C1 segment of cervical spinal cord (tissue), 14 donors: ENCODE measurements around the gene RFX8.
"Not testable (repeated sequence)": the region's sequence is repeated elsewhere in the genome, so short reads cannot be mapped to it uniquely, and the experiment has no call there.

Experiments
- DNase-seq, 14 donors: peaks; one replicate each; lab custom pipeline; 2025; lab: John Stamatoyannopoulos, UW

RFX8 gene

DNA sequence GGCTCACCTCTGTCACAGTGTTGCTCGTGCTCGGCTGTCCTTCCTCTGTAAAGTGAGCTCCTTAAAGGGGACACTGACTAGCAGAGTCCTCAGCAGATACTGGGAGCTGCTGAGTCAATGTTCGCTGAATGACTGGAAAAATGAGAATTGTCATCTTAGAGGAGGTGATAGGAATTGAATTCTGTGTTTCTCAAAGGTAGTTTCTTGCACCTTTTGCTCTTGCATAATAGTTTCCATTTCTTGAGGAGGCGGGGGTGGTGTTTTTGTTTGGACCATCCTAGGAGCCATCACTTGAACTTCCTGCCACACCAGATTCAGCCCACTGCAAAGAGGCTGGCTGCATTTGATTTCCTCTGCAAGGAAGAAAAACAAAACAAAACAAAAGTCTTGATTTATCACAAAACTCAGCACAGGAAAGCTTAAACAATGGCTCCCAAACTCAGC, 11.4 kb upstream of the RFX8 start:
- DNase-seq, result no peak

GRCh38 chr2:101485856-101486255, 10.9 kb upstream of the RFX8 start:
- no peak for DNase-seq

- DNase-seq, result no peak
These were observed 5.9 kb upstream of the RFX8 start for GRCh38 chr2:101480764-101481163.

DNA sequence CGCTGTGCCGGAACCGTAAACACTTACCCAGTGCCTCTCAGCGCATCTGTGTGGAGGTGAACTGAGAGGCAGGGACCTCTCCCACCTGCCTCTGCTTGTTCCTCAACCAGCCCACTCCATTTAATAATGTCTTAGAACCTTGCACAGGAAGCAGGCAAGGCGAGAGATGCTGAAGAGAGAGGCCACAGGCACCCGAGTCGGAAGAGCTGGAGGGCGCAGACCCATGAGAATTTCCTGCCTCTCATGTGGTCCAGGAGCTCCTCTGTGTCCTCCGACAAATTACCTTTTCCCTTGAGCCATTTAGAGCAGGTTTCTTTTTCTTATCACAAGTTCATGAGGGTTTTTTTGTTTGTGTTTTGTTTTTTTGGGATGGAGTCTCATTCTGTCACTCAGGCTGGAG, 4.9 kb upstream of the RFX8 start:
- DNase-seq, result no peak

GRCh38 chr2:101479328-101479727, 4.4 kb upstream of the RFX8 start:
- DNase-seq, result no peak

DNA sequence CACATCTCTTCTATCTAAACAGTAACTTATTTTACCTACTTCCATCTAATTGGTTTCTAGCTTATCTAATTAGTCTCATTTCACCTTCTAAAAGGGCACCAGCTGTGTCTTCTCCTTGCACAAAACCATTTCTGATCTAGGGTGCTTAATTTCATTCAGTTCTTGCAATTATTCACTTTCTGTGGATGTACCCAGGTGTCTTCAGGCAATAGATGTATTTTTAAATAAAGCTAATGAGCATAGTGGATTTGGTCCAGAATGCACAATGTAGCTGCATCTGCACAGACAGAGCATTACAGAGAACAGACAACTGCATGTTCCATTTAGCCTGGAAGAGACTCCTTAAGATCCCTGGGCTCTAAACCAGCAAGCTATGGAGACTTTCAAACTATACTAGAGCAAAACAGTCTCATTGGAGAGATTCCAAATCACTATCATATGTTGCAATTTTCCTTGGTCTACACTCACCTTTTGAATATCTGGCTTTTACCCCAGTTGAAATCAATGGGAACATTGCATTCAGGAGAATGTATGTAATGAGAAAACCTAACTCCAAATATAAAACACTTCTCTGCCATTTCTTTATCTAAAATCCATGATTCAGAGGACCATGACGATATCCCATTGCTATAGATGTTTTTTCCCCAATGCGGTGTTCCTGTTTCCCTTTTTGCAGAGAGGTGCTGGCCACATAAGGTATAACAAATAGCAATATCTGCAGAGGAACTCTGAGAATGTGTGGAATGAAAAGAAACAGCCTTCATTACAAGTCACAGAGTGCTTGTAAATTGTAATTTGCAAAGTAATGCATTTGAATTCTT, 3.5 kb upstream of the RFX8 start:
- no peak for DNase-seq

DNA sequence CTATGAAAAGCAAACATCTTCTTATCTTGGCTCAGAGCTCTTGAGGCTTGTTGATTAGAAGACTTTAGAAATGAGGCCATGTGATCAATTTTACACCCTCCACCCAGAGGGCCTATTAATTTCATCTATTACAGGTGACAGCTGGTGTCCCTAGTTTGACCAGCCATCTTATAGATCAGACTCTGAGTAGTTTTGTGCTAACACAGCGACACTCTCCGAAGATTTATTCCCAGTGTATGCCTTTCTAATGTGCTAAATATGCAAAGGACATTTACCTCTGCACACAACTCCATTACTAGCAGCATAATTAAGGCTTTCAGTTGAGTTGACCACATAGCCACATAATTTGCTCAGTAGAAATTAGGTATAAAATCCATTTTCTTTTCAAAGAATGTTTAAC, 2.6 kb upstream of the RFX8 start:
- DNase-seq, result no peak

GRCh38 chr2:101476605-101477208, 1.8 kb upstream of the RFX8 start:
- no peak for DNase-seq

GRCh38 chr2:101473911-101474701, 806 bp downstream of the RFX8 start:
- DNase-seq, result peak in 11 of 14 donors; percentile 3 to 48 (median 20)

DNA sequence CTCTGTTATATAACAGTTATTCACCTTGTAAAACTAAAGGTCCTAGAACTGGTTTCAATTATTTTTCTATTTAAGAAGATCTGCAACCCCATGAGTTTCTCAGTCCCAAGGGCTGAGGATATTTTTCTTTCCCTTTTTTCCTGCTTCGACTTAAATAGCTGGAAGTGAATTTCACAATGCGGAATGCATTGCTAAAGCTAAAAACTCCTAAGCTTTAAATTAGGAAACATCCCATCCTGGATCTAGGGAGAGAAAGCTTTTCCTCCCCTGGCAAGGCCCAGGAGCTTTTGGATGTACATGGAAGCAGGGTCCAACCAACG, 1.4 kb downstream of the RFX8 start:
- no peak for DNase-seq

GRCh38 chr2:101469863-101470262, 5.0 kb downstream of the RFX8 start:
- DNase-seq, result no peak

DNA sequence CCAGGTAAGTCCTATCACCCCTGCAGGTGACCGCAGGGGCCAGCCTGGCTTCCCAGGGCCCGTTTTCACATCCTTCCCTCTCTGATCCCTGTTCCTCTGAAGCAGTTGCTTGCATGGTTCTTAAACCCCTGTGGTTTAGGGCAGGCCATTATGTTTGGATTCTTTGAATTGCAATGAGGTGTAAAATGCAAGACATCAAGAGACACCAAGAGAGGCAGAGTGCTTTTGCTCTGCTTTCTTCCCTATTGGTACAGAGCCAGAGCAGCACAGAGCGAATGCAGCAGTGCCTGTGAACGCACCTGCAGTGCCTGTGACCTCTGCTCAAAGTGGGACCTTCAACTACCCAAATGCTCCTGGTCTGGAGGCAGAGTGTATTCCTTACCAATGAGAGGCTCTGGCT, 7.6 kb downstream of the RFX8 start:
- DNase-seq, result no peak

DNA sequence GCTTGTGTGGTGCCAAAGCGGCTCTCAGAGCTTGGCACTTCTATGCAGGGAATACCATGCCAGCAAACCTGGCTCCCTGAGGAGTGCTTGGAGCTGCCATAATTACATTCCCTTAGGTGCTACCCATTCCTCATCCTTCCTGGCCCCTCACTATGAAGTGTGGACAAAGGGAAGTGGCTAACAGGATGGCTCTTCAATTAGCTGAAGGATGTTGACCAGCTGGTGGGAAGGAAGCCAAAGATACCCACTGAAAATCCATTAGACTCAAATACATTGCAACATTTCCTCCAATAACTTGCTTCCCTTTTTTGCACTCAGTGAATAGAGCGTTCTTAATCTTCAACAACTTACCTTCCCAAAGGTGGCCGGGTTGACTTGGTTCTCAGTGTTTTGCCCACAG, 8.5 kb downstream of the RFX8 start:
- DNase-seq, result no peak

DNA sequence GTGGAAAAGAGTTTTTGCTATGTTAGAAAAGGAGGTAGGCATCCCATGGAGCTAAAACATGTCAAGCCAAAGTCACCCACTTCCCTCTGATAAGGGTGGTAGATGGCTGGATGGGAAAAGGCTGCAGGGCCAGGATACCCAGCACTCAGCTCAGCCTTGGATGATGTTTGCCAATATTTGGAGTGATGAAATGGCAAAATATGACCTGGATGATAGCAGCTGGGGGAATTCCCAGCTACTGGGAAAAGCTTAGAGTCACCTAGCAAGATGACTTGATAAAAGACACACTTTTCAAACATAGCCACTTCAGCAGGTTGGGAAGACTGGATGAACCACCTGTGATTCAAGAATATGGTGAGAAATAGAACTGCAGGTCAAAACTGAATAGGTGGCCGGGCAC, 10.1 kb downstream of the RFX8 start:
- no peak for DNase-seq

GRCh38 chr2:101463911-101464641, 10.8 kb downstream of the RFX8 start:
- DNase-seq, result no peak

DNA sequence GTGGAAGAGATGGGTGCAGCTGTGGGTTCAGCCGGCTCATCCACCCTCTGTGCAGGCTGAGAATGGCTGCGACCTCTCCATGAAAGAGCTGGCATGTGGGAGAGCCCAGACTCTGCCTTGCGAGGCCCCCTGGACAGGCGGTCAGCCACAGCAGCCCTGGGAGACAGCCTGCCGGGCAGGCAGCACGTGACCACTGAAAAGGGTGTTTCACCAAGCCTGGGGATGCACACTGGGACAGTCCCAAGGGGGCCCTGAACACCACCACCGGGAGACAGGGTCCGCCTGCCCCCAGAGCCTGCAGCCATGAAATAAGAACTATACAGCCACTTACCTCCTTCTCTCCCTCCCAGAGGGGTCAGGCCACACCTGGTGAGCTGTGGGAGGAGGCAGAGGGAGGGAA, 11.5 kb downstream of the RFX8 start:
- no peak for DNase-seq

- DNase-seq, result no peak
These were observed 13.5 kb downstream of the RFX8 start for GRCh38 chr2:101461381-101461780.

DNA sequence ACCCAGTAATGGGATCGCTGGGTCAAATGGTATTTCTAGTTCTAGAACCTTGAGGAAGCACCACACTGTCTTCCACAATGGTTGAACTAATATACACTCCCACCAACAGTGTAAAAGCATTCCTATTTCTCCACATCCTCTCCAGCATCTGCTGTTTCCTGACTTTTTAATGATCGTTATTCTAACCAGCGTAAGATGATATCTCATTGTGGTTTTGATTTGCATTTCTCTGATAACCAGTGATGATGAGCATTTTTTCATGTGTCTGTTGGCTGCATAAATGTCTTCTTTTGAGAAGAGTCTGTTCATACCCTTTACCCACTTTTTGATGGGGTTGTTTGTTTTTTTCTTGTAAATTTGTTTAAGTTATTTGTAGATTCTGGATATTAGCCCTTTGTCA, 20.5 kb downstream of the RFX8 start:
- not testable (repeated sequence) for DNase-seq

GRCh38 chr2:101450965-101451364, 23.9 kb downstream of the RFX8 start:
- no peak for DNase-seq

DNA sequence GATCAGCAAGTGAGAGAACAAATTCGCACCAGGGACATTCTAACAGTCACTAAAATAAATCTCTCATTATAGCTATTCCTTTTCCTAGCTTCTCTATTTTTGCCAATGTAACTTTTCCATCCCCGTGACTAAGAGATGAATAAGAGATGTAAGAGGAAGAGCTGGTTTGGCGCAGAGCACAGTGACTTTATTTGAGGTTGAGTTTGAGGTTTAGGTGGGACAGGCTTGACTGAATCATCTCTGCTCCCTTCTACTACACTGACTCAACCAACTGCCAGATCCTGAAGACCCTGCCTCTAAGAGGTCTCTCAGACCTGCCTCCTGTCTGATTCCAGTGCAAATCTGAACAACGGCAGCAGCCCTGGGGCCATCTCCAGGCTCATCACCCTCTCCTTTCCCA, 28.0 kb downstream of the RFX8 start:
- no peak for DNase-seq

- DNase-seq, result no peak
These were observed 32.2 kb downstream of the RFX8 start for GRCh38 chr2:101442667-101443061.

GRCh38 chr2:101442042-101442666, 32.8 kb downstream of the RFX8 start:
- no peak for DNase-seq
